Right lung (tissue), 5 donors: Measurements from ENCODE around the gene HDLBP. TPM values are rescaled to one million over a fixed set of nuclear protein-coding genes. Genes with fewer than 3 reads are reported as not detected.
"Not testable (repeated sequence)": the region's sequence is repeated elsewhere in the genome, so short reads cannot be mapped to it uniquely, and the experiment has no call there.

ENCODE experiments used
- DNase-seq, 2 donors: peaks; one replicate each; pipeline ENCODE4 v3.0.0-alpha.2; 2013
- polyA plus RNA-seq, 5 donors: library from polyadenylated mRNA; unstranded; fragments of 120-200 nt; gene quantifications; one replicate each; pipeline versions ENCODE4 v1.2.1 to v1.2.3, GENCODE V29; 2013; ENCODE audit warnings: inconsistent platforms in 1 of 5, low replicate concordance in 1 of 5; ENCODE audit not compliant: insufficient read length in 5 of 5, insufficient read depth in 1 of 5

Gene HDLBP
- polyA plus RNA-seq, 5 donors: 301 to 450 (median 371) TPM

DNA sequence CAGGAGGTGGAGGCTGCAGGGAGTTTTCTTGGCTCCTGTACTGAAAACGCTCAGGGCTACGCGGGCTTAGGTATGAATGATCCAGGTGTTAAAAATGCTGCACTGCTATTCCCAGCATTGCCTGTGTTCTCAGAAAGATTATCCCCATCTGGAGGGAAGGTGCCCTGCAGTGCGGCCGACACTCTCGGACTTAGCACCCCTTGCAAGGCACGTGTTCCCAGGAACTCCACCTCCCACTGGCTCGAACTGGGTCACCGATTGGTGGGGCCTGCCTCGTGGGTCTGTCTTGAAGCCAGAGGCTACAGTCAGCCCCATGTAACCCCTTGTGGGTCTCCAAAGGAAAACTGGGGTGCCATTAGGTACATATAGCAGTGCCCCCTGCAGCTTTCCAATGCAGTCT is 101.3 kb downstream of the HDLBP start:
- no peak for DNase-seq

DNA sequence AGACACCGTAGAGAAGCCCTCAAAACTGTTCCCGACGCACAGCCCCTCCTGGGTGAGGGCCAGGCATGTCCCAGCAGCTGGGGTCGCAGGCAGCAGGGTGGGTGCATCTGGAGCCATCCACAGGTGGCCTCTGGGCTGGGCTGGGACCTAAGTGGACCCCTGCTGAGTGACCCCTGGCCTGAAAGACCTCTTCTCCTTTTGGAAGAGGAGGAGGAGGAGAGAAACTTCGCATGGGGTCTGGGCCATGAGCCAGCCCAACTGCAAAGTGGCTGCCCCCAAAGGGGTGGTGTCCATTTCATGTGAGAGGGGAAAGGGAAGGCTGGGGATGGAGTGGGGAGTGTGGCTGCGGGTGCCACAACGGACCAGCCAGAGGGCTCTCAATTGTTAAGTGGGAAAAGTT is 101.9 kb downstream of the HDLBP start:
- DNase-seq: no peak

GRCh38 chr2:241213041-241213440 is 102.4 kb downstream of the HDLBP start:
- DNase-seq: no peak

DNA sequence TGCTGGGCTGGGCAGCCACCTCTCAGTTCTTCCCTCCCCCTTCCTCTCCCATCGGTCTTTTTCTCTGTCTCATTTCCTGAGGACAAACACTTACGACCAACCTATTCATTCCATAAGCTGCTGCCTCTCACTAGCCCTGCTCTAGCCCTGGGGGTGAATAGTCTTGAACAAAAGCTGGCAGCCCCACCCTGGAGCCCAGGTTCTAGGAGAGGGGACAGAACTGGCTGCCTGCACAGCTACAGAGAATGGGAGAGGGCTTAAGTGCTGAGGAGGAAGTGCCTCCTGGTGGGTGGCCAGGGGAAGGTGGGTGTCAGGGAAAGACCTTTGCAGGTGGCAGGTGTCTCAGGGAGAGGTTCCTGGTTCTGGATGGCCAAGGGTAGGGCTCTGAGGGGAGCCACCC is 104.2 kb downstream of the HDLBP start:
- DNase-seq: no peak

DNA sequence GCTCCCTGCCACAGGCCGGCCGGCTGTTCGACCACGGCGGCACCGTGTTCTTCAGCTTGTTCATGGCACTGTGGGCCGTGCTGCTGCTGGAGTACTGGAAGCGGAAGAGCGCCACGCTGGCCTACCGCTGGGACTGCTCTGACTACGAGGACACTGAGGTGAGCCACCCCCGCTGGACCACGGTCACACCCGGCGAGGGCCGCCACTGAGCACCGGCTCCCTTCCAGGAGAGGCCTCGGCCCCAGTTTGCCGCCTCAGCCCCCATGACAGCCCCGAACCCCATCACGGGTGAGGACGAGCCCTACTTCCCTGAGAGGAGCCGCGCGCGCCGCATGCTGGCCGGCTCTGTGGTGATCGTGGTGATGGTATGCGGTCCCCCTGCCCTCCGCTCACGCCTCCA is 106.2 kb downstream of the HDLBP start:
- no peak for DNase-seq

DNA sequence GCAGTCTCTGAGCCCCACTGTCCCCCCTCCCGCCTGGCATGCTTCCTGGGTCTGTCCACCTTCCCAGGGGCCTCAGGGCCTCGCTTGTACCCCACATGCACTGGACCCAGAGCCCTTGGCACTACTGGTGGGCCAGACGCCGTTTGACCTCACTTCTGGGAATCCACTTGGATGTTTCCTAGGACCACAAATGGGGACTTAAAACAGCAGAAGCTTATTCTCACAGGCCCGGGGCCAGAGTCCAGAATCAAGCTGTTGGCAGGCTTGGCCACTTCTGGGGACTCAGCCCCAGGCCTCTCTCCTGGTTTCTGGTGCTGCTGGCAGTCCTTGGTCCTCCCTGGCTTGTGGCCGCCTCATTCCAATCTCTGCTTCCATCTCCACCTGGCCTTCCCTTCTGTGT is 107.4 kb downstream of the HDLBP start:
- DNase-seq: no peak

- DNase-seq: no peak
These were observed 107.8 kb downstream of the HDLBP start for GRCh38 chr2:241207641-241208040.

GRCh38 chr2:241207151-241207550 is 108.3 kb downstream of the HDLBP start:
- DNase-seq: no peak

DNA sequence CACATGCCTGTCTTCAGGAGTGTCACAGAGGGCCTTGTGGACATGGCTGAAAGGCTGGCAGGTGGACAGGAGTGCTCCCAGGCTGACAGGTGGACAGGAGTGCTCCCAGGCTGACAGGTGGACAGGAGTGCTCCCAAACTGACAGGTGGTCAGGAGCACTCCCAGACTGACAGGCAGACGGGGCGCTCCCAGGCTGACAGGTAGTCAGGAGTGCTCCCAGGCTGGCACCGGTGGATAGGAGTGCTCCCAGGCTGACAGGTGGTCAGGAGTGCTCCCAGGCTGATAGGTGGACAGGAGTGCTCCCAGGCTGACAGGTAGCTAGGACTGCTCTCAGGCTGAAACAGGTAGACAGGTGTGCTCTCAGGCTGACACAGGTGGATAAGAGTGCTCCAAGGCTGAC is 110.4 kb downstream of the HDLBP start:
- DNase-seq: no peak

GRCh38 chr2:241204490-241204889 is 111.0 kb downstream of the HDLBP start:
- no peak for DNase-seq

GRCh38 chr2:241204010-241204384 is 111.5 kb downstream of the HDLBP start:
- no peak for DNase-seq

DNA sequence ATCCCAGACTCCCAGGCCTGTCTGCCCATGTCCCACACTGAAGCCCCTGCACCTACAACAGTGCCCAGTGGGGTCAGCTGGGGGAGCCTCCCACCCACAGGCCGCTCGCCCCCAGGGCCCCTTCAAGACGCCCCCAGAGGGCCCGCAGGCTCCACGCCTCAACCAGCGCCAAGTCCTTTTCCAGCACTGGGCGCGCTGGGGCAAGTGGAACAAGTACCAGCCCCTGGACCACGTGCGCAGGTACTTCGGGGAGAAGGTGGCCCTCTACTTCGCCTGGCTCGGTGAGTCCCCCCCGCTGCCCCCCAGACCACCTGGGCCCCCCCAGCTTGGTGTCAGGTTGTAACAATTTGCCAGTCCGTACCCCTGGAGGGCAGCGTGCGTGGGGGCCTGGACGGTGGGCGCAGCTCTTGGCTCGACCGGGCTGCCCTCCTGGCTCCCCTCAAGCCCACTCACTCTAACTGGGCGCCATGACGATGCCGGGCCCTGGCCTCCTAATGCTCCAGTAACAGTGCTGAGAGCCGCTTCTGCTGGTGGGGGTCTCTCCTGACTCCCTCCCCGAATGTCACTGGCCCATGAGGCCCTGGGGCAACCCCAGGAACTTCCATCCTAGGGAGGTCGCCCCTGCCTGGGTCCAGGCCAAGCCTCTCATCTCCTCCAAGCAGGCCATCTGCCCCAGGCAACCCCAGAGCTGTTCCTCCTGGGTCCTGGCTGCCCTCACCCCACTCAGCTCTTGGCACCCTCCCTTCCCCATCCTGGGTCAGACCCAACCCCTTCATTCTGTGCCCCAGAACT is 112.1 kb downstream of the HDLBP start:
- DNase-seq: no peak

- DNase-seq: no peak
These were observed 112.8 kb downstream of the HDLBP start for GRCh38 chr2:241202681-241203080.

- DNase-seq: no peak
These were observed 113.2 kb downstream of the HDLBP start for GRCh38 chr2:241202268-241202585.

DNA sequence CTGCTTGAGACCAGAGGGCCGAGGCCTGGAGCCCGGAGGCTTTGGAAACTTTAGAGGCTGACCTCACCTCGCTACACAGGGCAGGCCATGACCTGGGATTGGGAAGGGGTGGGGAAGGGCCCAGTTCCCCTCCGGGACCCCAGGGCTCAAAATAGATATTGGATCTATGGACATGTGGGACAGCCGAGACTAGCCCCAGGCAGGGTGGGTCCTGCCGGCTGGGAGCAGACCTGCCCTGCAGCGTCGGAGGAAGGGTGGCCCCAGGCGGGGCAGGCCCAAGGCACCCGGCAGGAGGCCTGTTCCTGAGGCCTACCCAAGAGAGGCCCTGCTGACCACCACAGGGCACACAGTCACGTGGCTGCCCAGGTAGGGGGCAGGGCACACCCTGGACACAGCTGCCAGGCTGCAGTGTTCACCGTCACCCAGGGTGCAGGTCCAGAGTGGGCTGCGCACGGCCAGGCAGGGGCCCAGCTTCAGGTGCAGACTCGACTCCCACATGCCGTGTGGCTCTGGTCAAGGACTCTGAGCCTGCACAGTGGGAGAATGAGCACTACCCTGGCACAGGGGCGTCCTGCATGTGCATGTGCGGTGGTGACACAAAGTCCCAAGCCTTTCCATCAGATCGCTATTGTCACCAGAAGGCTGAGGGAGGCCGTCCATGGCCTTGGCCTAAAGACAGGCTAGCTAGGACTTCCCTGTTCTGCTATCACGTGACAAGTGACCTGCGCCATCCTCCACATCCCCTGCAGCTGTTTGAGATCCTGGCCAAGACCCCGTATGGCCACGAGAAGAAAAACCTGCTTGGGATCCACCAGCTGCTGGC is 113.8 kb downstream of the HDLBP start:
- no peak for DNase-seq

- DNase-seq: no peak
These were observed 114.6 kb downstream of the HDLBP start for GRCh38 chr2:241200822-241201395.

GRCh38 chr2:241199897-241200821 is 115.3 kb downstream of the HDLBP start:
- no peak for DNase-seq

GRCh38 chr2:241199286-241199685 is 116.2 kb downstream of the HDLBP start:
- DNase-seq: no peak

DNA sequence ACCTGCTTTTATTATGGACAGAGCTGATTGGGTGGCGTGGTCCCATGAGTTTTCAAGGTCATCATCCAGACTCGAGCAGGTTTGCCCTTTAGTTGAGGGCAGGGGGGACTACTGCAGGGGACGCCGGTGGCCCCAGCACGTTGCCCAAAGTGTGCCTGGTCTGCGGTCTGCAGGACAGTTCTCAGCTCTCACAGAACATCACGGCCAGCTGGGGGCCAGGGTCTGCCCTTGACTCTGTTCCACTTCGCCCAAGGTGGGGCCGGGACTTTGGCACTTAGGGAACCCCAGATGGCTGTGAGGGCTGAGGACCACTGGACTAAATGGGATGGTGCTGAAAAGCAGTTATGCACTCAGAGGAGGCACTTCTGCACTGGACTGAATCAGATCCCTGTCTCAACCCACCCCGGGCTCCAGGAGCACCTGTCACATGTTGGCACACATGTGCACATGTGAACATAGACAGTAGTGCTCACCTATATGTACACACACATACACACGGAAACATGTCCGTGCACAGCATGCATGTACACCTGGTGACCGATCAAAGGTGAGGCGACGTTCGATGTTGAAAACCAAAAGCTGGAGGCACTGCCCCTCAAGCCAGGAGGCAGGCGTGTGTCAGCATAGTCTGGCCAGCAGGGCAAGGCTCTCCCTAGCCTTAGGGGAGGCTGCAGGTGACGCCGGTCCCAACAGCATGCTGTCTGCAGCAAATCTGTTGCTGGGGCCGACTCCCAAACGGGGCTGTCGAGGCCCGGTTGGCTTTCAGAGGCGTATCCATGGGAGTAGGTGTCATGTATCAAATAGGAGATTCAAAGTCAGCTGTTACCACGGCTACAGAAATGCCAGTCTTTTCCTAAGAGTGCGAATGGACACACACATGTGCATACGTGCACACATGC is 116.8 kb downstream of the HDLBP start:
- no peak for DNase-seq

- DNase-seq: no peak
These were observed 117.5 kb downstream of the HDLBP start for GRCh38 chr2:241197947-241198346.

- DNase-seq: not testable (repeated sequence)
These were observed 118.2 kb downstream of the HDLBP start for GRCh38 chr2:241197246-241197645.
